Ascending aorta (tissue), 2 donors: Measurements from ENCODE around the gene MYO9B. TPM values are rescaled to one million over a fixed set of nuclear protein-coding genes. Genes with fewer than 3 reads are reported as not detected.

ENCODE experiments used
- DNase-seq, 2 donors: peaks; one replicate each; pipeline ENCODE4 v3.0.0-alpha.2; 2019; ENCODE audit warnings: low spot score in 2 of 2
- H3K27ac ChIP-seq, 2 donors: fragments of 200-600 bp; sonication (generic); one replicate each; pipeline ENCODE4 v1.5.1; 2016 to 2017; ENCODE audit warnings: mild to moderate bottlenecking in 1 of 2
- H3K27me3 ChIP-seq: fragments of 200-600 bp; sonication (generic); one replicate; pipeline ENCODE4 v1.5.1; 2017
- H3K36me3 ChIP-seq, 2 donors: fragments of 200-600 bp; sonication (generic); one replicate each; pipeline ENCODE4 v1.5.1; 2016
- H3K4me1 ChIP-seq, 2 donors: fragments of 200-600 bp; sonication (generic); one replicate each; pipeline ENCODE4 v1.5.1; 2016 to 2017; ENCODE audit warnings: mild to moderate bottlenecking in 1 of 2
- H3K4me3 ChIP-seq, 2 donors: fragments of 200-600 bp; sonication (generic); one replicate each; pipeline ENCODE4 v1.5.1; 2016 to 2017; ENCODE audit warnings: mild to moderate bottlenecking in 1 of 2
- H3K9me3 ChIP-seq, 2 donors: fragments of 200-600 bp; sonication (generic); one replicate each; pipeline ENCODE4 v1.5.1; 2016
- intact Hi-C: fragments of 100-400 bp; cut with DNase I; formaldehyde crosslinking; loops from one replicate; pipeline ENCODE4 v1.15.1; 2023
- total RNA-seq: library from RNA; depleted of rRNA; stranded (reverse); fragments of >200 nt; gene quantifications from one replicate; pipeline ENCODE4 v1.1.0, GENCODE V29; 2016
- TF ChIP-seq, protein P1 (sequence below), 3 experiments: fragments of 200-600 bp in 2 of 3; fragments of 450-650 bp in 1 of 3; sonication (generic) in 2 of 3; IDR thresholded peaks; one replicate each; pipeline ENCODE4 v1.5.1; 2016 to 2019; ENCODE audit warnings: antibody characterized with exemption in 3 of 3, mild to moderate bottlenecking in 1 of 3, moderate library complexity in 1 of 3

The MYO9B gene
- total RNA-seq, 1 donor from 2014 or later, result 182 TPM

DNA sequence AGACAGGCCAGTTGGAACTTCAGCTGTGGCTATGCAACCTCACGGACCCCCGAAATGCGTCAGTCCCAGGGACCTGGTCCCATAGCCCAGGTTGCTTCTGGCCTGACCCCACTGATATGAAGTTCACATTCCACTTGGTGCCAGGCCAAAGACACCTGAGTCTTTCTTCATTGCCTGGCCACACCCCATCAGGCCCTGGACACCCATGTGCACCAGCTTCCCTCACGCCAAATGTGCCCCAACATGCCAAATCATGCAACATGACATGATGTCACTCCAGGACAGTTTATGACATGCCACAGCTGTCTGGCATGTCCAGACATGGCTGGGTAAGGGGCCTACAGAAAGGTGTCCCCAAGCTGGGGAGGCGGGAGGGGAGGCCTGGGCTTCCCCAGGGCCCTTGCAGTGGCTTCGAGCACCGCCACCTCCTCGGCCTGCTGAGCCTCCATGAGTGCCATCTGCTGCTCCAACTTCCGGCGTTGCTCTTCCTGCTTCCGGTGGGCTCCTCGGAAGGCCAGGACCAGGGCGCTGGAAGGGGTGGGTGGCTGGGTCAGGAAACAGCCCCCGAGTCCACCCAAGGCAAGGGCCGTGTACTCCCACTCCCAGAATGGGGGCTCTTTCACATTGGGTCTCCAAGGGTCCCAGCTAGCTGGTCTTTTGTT, 174.4 kb downstream of the MYO9B start:
- H3K4me1 ChIP-seq, result peaks cover 0 to 6% of the 10 kb centered on the region in 2 donors
- TF ChIP-seq, protein P1, sequence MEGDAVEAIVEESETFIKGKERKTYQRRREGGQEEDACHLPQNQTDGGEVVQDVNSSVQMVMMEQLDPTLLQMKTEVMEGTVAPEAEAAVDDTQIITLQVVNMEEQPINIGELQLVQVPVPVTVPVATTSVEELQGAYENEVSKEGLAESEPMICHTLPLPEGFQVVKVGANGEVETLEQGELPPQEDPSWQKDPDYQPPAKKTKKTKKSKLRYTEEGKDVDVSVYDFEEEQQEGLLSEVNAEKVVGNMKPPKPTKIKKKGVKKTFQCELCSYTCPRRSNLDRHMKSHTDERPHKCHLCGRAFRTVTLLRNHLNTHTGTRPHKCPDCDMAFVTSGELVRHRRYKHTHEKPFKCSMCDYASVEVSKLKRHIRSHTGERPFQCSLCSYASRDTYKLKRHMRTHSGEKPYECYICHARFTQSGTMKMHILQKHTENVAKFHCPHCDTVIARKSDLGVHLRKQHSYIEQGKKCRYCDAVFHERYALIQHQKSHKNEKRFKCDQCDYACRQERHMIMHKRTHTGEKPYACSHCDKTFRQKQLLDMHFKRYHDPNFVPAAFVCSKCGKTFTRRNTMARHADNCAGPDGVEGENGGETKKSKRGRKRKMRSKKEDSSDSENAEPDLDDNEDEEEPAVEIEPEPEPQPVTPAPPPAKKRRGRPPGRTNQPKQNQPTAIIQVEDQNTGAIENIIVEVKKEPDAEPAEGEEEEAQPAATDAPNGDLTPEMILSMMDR (IDR thresholded peaks at IDR 0.05), result no peak
- H3K27me3 ChIP-seq, result no peaks in the 10 kb centered on the region
- intact Hi-C loops, result loop anchor here (5.0 kb wide), 1 partner anchor 52 kb away; the partner anchor contains the start of gene ABHD8
- no peak for DNase-seq
- no peaks in the 10 kb centered on the region for H3K36me3 ChIP-seq
- H3K4me3 ChIP-seq, result no peak overlapping the region
- H3K9me3 ChIP-seq, result no peaks in the 10 kb centered on the region
- no peak overlapping the region for H3K27ac ChIP-seq

DNA sequence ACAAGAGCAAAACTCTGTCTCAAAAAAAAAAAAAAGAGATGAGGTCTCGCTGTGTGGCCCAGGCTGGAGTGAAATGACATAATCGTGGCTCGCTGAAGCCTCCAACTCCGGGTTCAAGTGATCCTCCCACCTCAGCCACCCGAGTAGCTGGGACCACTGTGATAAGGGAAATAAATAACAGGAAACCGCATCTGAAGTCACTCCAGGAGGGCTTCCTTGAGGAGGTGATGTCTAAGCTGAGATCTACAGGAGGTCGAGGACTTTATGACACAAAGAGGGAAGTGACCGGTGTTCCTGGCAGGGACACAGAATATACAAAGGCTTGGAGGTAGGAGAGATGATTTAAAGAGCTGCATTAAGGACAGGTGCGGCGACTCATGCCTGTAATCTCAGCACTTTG, 179.1 kb downstream of the MYO9B start:
- TF ChIP-seq, protein P1 (IDR thresholded peaks at IDR 0.05), result no peak
- Histone ChIP-seq H3K36me3 (no peaks in the 10 kb centered on the region), H3K27ac (no peak overlapping the region), H3K27me3 (no peaks in the 10 kb centered on the region), H3K4me1 (no peaks in the 10 kb centered on the region), H3K9me3 (no peaks in the 10 kb centered on the region), H3K4me3 (no peak overlapping the region)
- no peak for DNase-seq
- intact Hi-C loops, result no loop called here

DNA sequence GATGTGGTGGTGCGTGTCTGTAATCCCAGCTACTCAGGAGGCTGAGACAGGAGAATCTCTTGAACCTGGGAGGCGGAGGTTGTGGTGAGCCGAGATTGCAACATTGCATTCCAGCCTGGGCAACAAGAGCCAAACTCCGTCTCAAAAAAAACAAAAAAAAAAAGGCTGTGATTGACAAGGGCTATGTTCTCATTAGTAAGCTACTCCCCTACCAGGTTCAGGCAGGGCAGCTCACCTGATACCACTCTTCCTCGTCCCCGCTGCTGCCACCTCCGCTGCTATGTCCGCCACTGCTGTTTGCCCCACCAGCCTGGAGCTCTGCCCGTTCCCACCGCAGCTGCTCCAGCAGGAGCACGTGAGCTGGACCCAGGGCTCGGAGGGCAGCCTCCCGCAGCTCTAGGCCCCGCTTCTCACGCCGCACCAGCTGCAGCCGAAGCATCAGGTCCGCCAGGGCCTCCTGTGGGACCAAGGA, 179.6 kb downstream of the MYO9B start:
- H3K27ac ChIP-seq, result no peak overlapping the region
- no peak overlapping the region for H3K4me3 ChIP-seq
- intact Hi-C loops, result no loop called here
- H3K9me3 ChIP-seq, result no peaks in the 10 kb centered on the region
- H3K4me1 ChIP-seq, result no peaks in the 10 kb centered on the region
- TF ChIP-seq, protein P1 (IDR thresholded peaks at IDR 0.05), result no peak
- no peak for DNase-seq
- no peaks in the 10 kb centered on the region for H3K27me3 ChIP-seq
- H3K36me3 ChIP-seq, result no peaks in the 10 kb centered on the region

DNA sequence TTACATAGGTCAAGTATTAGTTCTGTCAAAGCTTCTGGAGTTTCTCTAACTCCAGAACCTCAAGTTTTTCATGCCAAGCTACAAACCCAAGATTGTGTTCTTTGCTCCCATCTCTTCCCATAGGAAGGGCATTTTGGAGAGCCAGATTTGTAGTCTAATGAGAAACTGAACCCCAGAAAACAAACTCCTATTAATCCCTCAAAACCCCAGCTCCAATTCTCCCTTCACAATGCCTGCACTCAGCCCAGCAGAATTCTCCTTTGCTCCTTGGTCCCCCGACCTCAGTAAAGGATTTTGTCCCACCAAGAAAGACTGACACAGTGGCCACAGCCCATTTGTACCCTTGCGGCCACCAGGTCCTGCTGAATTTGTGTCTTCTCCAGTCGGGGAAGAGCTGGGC, 180.6 kb downstream of the MYO9B start:
- TF ChIP-seq, protein P1 (IDR thresholded peaks at IDR 0.05), result no peak
- Histone ChIP-seq H3K27me3 (no peaks in the 10 kb centered on the region), H3K36me3 (no peaks in the 10 kb centered on the region), H3K9me3 (no peaks in the 10 kb centered on the region), H3K4me3 (no peak overlapping the region), H3K27ac (no peak overlapping the region), H3K4me1 (no peaks in the 10 kb centered on the region)
- intact Hi-C loops, result no loop called here
- no peak for DNase-seq

DNA sequence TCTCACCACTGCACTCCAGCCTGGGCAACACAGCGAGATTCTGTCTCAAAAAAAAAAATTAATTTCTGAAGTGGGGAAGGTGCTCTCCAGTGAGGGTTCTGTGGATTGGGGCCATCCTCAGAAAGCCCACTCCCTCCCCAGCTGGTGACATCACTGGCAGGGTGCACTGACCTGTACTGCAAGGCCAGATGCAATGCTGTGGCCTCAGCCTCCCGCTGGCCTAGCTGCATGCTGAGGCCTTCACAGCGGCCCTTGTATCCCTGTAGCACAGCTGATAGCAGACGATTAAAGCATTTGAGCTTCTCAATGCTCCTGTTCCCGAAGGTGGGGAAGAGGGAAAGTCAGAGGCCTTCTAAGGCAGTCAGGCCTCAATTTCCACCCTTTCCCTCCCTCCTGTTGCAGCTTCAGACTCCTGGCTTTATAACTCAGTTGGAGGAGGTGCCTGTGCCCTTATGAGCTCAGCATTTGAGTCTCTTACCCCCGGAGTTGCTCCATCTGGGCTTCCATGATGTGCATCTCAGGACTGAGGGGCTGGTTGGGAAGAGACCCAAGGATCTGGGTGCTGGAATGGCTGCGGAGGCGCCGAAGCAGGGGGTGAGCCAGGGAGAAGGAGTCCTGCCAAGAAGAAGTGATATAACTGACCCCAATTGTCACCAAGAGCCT, 183.7 kb downstream of the MYO9B start:
- Histone ChIP-seq H3K36me3 (no peaks in the 10 kb centered on the region), H3K27me3 (no peaks in the 10 kb centered on the region), H3K4me1 (no peaks in the 10 kb centered on the region), H3K4me3 (no peak overlapping the region), H3K27ac (no peak overlapping the region), H3K9me3 (no peaks in the 10 kb centered on the region)
- intact Hi-C loops, result no loop called here
- no peak for DNase-seq
- TF ChIP-seq, protein P1 (IDR thresholded peaks at IDR 0.05), result no peak
